HG02840 (cell line): ENCODE data around the gene PTDSS2.
"Not testable (repeated sequence)": the region's sequence is repeated elsewhere in the genome, so short reads cannot be mapped to it uniquely, and the experiment has no call there.

ENCODE experiments used
- ATAC-seq: cut with Tn5 transposase; IDR thresholded peaks from one replicate; pipeline ENCODE4 v1.9.1; 2021; ENCODE audit warnings: mild to moderate bottlenecking, moderate library complexity, moderate number of reproducible peaks; ENCODE audit not compliant: unreplicated experiment, low FRiP score

Gene PTDSS2

GRCh38 chr11:429931-430456 is 20.1 kb upstream of the PTDSS2 start:
- ATAC-seq: no peak

GRCh38 chr11:431921-432320 is 18.2 kb upstream of the PTDSS2 start:
- ATAC-seq: no peak

- no peak for ATAC-seq
These were observed 17.5 kb upstream of the PTDSS2 start for GRCh38 chr11:432501-433100.

- ATAC-seq: no peak
These were observed 17.0 kb upstream of the PTDSS2 start for GRCh38 chr11:433111-433510.

- ATAC-seq: no peak
These were observed 16.4 kb upstream of the PTDSS2 start for GRCh38 chr11:433641-434040.

- ATAC-seq: no peak
These were observed 15.6 kb upstream of the PTDSS2 start for GRCh38 chr11:434496-434895.

GRCh38 chr11:434999-435740 is 14.9 kb upstream of the PTDSS2 start:
- not testable (repeated sequence) for ATAC-seq

GRCh38 chr11:437228-437870 is 12.7 kb upstream of the PTDSS2 start:
- ATAC-seq: no peak

- no peak for ATAC-seq
These were observed 11.8 kb upstream of the PTDSS2 start for GRCh38 chr11:438101-438844.

- no peak for ATAC-seq
These were observed 10.6 kb upstream of the PTDSS2 start for GRCh38 chr11:439315-440064.

GRCh38 chr11:440065-441042 is 9.7 kb upstream of the PTDSS2 start:
- ATAC-seq: no peak

GRCh38 chr11:441043-441417 is 9.0 kb upstream of the PTDSS2 start:
- no peak for ATAC-seq

GRCh38 chr11:441418-442274 is 8.4 kb upstream of the PTDSS2 start, which contains the start of gene ANO9:
ANO9 (minus strand) TSS chr11:442011; CDS start chr11:441926, 85 bp downstream.
- no peak for ATAC-seq

GRCh38 chr11:442611-443081 is 7.4 kb upstream of the PTDSS2 start:
- ATAC-seq: no peak

- no peak for ATAC-seq
These were observed 6.4 kb upstream of the PTDSS2 start for GRCh38 chr11:443542-444199.

- ATAC-seq: no peak
These were observed 5.5 kb upstream of the PTDSS2 start for GRCh38 chr11:444396-445144.
